ENCODE measurements around the gene BHLHE40. TPM values are rescaled to one million over a fixed set of nuclear protein-coding genes. Genes with fewer than 3 reads are reported as not detected.

The BHLHE40 gene
- total RNA-seq, 1 experiment from 2014 or later, result 81.6 TPM

DNA sequence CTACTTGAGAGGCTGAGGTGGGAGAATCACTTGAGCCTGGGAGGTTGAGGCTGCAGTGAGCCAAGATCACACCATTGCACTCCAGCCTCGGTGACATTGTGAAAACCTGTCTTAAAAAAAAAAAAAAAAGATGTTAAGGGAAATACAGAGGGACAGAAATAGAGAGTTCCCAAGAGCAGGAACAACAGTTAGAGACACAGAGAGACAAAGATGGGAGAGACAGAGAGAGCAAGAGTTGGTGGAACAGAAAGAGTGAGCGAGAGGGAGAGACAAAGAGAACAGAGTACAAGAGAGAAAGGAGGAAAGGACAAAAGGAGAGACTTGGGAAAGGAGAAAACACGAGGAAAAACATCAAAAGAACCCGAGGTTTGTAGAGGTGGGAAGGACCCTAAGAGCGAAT lies 35.8 kb downstream of the BHLHE40 start:
- Histone ChIP-seq H2AFZ (ENCODE audit: low read depth, low read length, poor library complexity, severe bottlenecking) (no peak overlapping the region), H3K79me2 (ENCODE audit: insufficient read depth, low read length) (no peaks in the 10 kb centered on the region), H3K9ac (ENCODE audit: low read length) (no peak overlapping the region), H4K20me1 (ENCODE audit: insufficient read depth) (no peaks in the 10 kb centered on the region), H3K9me3 (ENCODE audit: control insufficient read depth in 1 of 2, insufficient read depth in 1 of 2, low read depth in 1 of 2, low read length in 2 of 2) (no peaks in the 10 kb centered on the region), H3K36me3 (ENCODE audit: control insufficient read depth in 1 of 2, insufficient read depth in 2 of 2, low read length in 2 of 2) (no peaks in the 10 kb centered on the region), H3K27ac (ENCODE audit: low read depth, low read length) (no peak overlapping the region), H3K4me1 (ENCODE audit: control insufficient read depth in 1 of 2, insufficient read depth in 2 of 2, low read length in 2 of 2) (peaks cover 52 to 95% of the 10 kb centered on the region in 2 experiments), H3K27me3 (ENCODE audit: insufficient read depth, low read length) (no peaks in the 10 kb centered on the region), H3K4me3 (replicated peaks in 1 of 2; ENCODE audit: low read depth in 1 of 2, low read length in 2 of 2) (no peak overlapping the region), H3K4me2 (ENCODE audit: low read length) (no peak overlapping the region), H3K9me2 (ENCODE audit: insufficient read depth) (no peaks in the 10 kb centered on the region)
- intact Hi-C loops (cut with micrococcal nuclease), result no loop called here
- ChIA-PET CTCF (no interaction called here), POLR2A (no interaction called here), RAD21 (ENCODE audit: low non-redundant PET in 1 of 2, low total read pairs in 2 of 2, uncharacterized antibody in 2 of 2, unreplicated experiment in 2 of 2) (no interaction called here)
- TF ChIP-seq ZNF274 (IDR thresholded peaks at IDR 0.05; ENCODE audit: low read depth, low read length), result no peak
- DNase-seq (ENCODE audit: low read depth, low spot score) (no peak), ATAC-seq (no peak)
- no TSS peak for BruUV-seq (replicated peaks)

DNA sequence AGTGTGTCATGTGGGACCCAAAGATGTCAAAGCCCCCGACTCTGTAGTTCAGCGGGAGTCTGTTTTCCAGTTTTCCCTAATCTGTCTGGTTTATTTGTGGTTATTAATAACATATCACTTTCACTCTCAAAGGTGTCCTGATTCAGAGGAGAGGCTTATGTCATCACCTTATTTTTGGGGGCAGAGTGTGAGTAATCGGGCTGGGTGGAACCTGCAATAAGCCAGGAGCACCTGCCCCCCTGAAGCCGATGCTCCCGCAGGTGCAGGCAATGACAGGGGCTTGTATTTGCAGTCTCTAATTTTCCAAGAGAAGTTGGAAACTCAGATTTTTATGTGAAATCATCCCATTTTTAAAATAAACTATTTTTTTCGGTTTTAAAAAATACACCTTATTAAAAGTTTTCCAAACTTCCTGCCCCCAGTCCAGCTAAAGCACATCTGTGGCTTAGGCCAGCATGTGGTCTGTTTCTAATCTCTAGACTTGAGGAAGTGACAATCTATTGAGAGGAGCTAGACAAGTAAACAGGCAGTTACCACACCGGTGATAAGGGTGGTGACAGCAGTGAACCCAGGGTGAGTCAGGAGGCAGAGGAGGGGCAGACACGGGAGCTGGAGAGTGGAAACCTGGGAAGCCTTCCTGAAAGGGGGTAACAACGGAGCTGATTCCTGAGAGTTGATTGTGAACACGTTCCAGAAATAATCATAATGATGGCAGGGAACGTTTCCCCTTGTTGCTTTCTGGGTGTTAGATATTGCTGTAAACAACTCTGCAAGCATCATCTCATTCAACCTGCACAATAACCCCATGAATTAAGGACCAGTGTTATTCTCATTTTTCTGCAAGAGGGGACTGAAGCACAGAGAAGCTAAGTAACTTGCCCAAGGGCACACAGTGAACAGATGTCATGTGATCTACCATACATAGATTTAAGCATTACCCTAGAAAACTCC lies 37.2 kb downstream of the BHLHE40 start:
- peak; percentile 72 for DNase-seq (ENCODE audit: low read depth, low spot score)

More for the DNA sequence above, 37.2 kb downstream of the BHLHE40 start:
- TF ChIP-seq TCF7L2 (IDR thresholded peaks at IDR 0.05; ENCODE audit: borderline replicate concordance, extremely low read depth, insufficient read depth, insufficient read length) (peak; percentile 30), SIN3A (IDR thresholded peaks at IDR 0.05; ENCODE audit: low read depth) (no peak), EGR1 (IDR thresholded peaks at IDR 0.05; ENCODE audit: low read depth) (no peak), SRF (IDR thresholded peaks at IDR 0.05; ENCODE audit: low read depth) (no peak), YY1 (IDR thresholded peaks at IDR 0.05; ENCODE audit: extremely low read depth, insufficient replicate concordance, low read depth, low read length) (peak; percentile 39), POLR2AphosphoS5 (IDR thresholded peaks at IDR 0.05; ENCODE audit: low read depth, low read length) (peak; percentile 61; the same call in 1 of the 2 replicates), RAD21 (IDR thresholded peaks at IDR 0.05; ENCODE audit: low read depth) (no peak)
- TF ChIP-seq, protein P1, sequence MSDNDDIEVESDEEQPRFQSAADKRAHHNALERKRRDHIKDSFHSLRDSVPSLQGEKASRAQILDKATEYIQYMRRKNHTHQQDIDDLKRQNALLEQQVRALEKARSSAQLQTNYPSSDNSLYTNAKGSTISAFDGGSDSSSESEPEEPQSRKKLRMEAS (IDR thresholded peaks at IDR 0.05), result no peak
- H2AFZ ChIP-seq (ENCODE audit: low read depth, low read length, poor library complexity, severe bottlenecking), result no peak overlapping the region
- H3K79me2 ChIP-seq (ENCODE audit: insufficient read depth, low read length), result no peaks in the 10 kb centered on the region
- no peaks in the 10 kb centered on the region for H3K9me3 ChIP-seq (ENCODE audit: control insufficient read depth in 1 of 2, insufficient read depth in 1 of 2, low read depth in 1 of 2, low read length in 2 of 2)
- no peaks in the 10 kb centered on the region for H3K27me3 ChIP-seq (ENCODE audit: insufficient read depth, low read length)
- H3K27ac ChIP-seq (ENCODE audit: low read depth, low read length), result peak overlapping the region; percentile 1; the same call in 1 of the 2 replicates
- BruUV-seq (replicated peaks), result no TSS peak
- RAD21 ChIA-PET (ENCODE audit: low non-redundant PET in 1 of 2, low total read pairs in 2 of 2, uncharacterized antibody in 2 of 2, unreplicated experiment in 2 of 2), result interaction anchor here in 1 of 2 experiments (0.7 kb wide), 1 partner anchor 266 kb away, joined by 3 read pairs; no protein-coding TSS in a partner anchor
- H3K9me2 ChIP-seq (ENCODE audit: insufficient read depth), result no peaks in the 10 kb centered on the region
- peak overlapping the region; percentile 57 for H3K9ac ChIP-seq (ENCODE audit: low read length)
- peak overlapping the region in 1 of 2 experiments; percentile 9; a peak in 1 of 4 replicates for H3K4me3 ChIP-seq (replicated peaks in 1 of 2; ENCODE audit: low read depth in 1 of 2, low read length in 2 of 2)
- CTCF ChIA-PET, result interaction anchor here (0.7 to 1.9 kb wide), 7 partner anchors 10 to 305 kb away, joined by 3 to 5 read pairs (median 4); partner anchors contain the start of gene BHLHE40
- POLR2A ChIA-PET, result interaction anchor here (0.6 to 3.5 kb wide), 6 partner anchors 10 to 37 kb away, joined by 3 to 18 read pairs (median 12); partner anchors contain the start of gene BHLHE40
- intact Hi-C loops (cut with micrococcal nuclease), result no loop called here
- H3K36me3 ChIP-seq (ENCODE audit: control insufficient read depth in 1 of 2, insufficient read depth in 2 of 2, low read length in 2 of 2), result no peaks in the 10 kb centered on the region
- peak overlapping the region; percentile 59 for H3K4me2 ChIP-seq (ENCODE audit: low read length)
- peak; percentile 50 for ATAC-seq
- no peaks in the 10 kb centered on the region for H4K20me1 ChIP-seq (ENCODE audit: insufficient read depth)
- peaks cover 61 to 99% of the 10 kb centered on the region in 2 experiments for H3K4me1 ChIP-seq (ENCODE audit: control insufficient read depth in 1 of 2, insufficient read depth in 2 of 2, low read length in 2 of 2)

All from HCT116 (cell line).